NCI-H748 treated with DMSO at 0.1 percent for 48 hours (cell line): Measurements from ENCODE around the gene AOPEP.

Source experiments
- DNase-seq: peaks from one replicate; lab custom pipeline; 2025; lab: John Stamatoyannopoulos, UW

Gene AOPEP

DNA sequence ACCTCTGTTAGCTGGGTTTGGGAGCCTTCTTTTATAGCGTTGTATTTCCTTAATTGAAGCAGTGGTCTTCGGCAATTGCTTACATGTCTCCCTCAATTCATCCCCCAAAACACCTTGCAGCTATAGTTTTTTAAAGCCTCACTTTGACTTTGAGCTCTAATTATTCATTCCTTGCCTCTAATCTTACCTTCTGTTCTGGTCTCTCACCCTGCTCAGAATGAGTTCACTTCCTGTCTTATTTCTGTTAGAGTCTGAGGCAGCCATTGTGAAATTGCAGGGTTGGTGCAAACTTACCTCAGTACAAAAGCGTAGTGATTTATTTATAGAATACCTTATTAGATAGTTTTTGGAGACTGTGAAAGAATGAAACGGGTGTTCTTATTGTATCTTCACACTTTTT lies 35.0 kb downstream of the AOPEP start:
- no peak for DNase-seq

DNA sequence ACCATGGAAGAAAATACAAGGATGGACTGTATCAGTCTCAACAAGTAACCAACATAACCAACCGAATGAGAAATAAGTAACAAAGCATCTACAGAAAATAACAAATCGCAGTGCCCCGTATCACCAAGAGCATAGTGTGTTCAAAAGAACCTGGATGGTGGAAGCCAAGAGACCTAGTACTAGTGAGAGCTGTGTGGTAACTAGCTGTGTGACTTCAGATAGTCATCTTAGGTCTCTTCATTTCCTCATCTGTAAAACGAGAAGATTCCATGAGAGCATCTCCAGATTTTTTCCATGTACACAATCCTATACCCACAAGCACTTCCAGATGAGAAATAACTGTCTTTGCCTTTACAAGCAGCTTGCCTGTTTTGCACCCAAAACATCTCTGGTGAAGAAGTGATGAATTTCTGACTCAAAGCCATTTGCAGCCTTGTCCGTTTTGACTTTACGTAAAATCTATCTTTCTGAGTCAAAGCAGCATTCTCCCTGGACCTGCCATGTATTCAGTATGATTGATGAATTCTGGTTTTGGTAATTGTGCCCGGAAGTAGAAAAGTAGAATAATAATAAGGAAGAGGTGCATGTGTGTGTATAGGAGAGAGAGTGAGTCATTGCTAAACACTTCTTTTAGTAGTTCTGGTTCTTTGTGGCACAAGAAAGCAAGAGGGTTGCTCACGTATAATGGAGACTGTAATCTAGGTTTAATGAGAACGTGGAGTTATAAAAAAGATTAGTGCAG lies 41.0 kb downstream of the AOPEP start:
- DNase-seq: no peak

GRCh38 chr9:94768766-94769165 lies 42.3 kb downstream of the AOPEP start:
- DNase-seq: no peak

GRCh38 chr9:94770334-94770733 lies 43.8 kb downstream of the AOPEP start:
- no peak for DNase-seq

DNA sequence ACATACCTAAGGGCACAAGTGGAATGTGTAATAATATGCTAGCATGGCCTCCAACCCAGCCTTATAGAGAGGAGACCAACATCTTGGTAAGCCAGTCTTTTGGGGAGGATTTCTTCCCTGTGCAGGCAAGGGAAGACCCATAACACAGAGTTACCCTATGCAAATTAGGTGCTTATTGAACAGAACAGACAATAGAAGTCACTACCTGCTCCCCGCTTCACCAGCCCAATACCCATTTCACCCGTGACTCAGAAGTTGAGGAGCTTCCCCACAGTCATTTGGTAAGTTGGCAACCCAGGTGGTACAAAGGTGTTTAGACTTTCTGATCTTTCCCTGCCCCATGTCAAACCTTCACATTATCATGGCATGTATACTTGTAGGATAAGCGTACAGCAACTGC lies 44.6 kb downstream of the AOPEP start:
- DNase-seq: no peak

DNA sequence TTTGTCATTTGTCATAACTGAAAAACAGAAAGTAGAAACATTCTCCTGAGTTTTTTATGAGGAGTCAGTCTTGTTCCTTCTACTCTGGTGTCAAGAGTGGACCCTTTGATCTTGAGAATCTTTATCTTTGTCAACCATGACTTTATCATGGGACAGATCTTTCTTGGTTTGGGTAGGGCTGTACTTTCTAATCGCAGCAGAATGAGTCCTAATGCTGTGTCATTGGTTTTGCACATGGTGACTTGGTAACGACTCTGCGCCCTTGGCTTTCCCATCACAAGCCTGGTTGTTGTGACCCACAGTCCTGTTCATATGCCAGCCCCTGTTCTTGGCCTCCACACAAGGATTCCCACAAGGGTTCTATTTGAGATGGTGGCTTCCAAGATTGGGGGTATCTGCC lies 45.6 kb downstream of the AOPEP start:
- no peak for DNase-seq

DNA sequence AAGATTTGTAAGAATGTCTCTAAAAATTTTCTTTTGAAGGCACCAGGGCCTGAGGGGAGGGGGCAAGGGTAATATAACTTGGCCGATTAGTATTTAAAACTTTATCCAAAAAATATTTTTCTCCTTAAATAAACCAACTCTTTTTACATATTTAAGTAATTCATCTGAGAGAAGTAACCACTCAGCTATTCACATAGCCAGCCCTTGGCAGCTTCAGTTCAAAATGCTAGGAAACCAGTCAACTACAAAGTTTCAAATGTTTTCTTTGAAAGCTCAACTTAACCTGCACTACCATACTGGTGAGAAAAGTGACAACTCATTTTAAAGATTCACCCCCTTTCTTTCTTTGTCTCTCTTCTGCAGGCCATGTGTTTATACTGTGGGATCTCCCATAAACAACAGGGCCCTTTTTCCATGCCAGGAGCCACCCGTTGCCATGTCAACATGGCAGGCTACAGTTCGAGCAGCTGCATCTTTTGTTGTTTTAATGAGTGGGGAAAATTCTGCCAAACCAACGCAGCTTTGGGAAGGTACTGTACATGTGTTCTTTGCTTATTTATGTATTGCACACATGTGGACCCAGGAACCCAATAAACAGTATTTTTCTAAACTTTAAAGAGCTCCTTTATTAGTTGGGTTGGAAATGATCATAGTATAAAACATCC lies 46.3 kb downstream of the AOPEP start:
- peak; percentile 92 for DNase-seq

DNA sequence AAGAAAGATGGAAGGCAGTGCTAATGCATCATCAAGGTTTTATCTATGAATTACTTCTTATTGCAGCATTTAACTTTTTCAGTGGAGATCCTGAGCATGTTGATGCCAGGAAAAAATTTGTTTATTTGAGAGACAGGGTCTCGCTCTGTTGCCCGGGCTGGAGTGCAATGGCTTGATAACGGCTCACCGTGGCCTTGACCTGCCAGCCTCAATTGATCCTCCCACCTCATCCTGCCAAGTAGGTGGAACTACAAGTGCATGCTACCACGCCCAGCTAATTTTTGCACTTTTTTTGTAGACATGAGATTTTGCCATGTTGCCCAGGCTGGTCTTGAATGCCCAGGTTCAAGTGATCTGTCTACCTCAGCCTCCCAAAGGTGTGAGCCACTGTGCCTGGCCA lies 47.2 kb downstream of the AOPEP start:
- DNase-seq: no peak

- peak; percentile 15 for DNase-seq
These were observed 51.5 kb downstream of the AOPEP start for GRCh38 chr9:94778013-94778412.

- DNase-seq: no peak
These were observed 52.5 kb downstream of the AOPEP start for GRCh38 chr9:94779031-94779430.

DNA sequence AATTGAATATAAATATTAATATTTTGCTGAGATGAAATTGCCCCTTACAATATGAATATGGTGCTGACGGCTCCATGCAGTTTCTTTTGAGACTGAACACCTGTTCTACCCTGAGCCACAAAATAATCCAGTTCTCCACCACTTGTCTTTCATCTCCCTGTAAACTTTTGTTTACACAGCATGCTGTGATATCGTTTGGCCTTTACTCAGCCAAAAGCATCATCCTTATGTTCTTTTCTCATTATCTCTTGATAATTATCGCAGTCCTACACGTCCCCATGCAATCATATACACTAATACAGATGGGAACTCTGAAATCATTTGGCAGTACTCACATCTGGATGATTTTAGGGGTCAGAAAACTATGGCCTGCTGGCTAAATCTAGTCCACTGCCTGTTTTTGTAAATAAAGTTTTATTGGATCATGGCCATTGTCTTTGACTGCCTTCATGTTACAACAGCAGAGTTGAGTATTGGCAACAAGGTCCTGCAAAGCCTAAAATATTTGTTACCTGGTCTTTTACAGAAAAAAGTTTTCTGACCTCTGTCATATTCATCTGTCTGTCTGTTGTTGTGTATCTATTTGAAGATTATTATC lies 53.3 kb downstream of the AOPEP start:
- DNase-seq: peak; percentile 58

- DNase-seq: no peak
These were observed 54.0 kb downstream of the AOPEP start for GRCh38 chr9:94780516-94780950.

DNA sequence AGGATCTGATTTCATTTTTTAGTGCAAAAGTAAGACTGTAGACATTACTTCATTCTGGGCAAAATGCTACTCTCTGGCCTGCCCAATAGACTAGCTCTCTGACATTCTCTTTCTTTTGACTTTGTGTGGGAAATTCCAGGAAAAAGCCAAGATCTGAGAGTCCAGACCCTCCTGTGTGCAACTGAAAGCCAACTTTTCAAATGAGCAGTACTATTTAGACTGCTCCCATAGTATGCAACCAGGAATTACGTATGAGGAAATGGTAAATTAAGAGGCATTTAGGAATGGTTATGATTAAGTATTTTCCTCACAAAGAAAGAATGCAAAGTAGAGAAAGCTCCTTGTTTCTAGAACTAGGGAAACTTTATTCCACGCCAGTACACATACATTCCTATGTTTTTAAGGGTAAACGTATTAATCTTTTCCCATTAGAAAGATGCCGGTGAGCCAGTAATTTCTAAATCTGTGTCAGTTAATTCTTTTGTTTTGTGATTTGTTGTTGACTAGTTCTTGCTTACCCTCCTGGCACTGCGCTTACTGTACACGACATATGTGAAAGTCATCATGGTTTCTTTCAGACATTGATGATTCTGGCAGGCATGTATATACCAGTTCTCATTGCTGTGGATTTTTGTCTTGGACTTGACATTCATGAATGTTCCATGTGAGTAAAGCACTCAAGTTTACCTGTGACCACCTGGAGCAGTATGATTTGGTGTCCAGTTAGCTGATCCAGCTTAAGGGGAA lies 56.0 kb downstream of the AOPEP start:
- no peak for DNase-seq

DNA sequence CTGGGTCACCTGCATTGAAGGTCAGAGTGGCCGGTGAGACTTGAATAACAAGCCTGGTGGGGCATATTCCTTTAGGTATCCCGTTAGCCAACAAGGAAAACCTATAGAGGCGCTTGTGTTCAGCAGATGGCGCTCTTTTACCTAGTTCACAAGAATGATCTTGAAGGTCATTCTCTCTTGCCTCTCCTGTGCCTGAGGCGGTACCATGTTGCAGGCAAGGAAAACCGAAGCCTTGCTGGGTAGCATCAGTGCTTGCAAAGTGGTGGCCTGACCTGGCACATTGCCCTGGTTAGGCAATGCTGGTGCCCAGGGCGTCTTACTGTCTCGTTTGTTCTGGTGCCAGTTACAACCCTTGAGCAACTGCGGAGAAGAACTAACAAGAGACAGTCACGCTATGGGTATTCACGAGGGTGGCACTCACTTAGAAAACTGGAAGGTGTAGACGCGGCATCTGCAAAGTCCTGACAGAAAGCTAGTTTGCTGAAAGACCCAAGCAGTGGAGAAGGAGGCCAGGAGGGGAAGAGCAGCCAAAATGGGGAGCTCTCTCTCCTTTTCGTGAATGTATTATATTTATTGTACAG lies 56.7 kb downstream of the AOPEP start:
- peak; percentile 87 for DNase-seq

- no peak for DNase-seq
These were observed 57.4 kb downstream of the AOPEP start for GRCh38 chr9:94783928-94784327.

DNA sequence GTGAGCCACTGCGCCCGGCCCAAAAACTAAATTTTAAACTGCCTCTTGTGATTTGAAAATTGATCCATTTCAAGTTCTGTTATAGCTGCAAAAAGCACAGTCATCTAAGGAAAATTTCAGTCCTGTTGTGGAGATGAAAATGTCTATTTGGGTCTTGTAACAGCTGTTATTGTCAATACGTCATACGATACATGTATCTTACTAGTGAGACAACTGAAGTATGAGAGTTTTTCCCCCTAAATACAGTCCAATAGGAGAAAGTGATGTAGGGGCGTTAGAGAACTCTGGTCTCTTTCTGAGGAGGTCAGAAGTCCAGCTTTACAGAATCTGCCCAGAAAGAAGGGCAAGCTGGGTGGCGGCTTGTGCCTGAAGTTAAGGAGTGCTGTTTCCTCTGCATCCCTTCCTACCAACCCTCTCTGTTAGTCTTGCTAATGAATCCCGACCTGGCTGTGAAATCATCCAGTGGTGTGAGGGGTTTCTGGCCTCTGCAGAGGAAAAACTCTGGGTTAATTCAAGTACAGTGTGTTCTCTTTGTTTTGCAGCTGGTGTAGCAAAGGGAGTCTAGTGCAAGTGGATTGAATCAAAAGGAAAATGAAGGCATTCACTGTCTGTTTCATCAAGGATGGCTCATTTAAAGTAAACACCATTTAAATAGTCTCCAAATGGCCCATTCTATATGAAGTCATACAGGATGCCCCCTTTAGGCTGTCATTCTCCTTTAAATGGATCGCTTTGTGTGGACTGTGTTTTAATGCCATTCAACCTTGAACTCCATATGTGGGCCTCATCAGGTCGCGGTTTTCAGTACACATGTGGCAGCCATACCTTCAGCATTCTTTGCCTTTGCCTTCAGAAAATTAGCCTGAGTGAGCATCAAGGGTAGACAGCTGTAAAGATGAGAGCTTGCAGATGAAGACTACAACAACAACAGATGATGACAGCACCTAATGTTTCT lies 59.0 kb downstream of the AOPEP start:
- peak; percentile 53 for DNase-seq

DNA sequence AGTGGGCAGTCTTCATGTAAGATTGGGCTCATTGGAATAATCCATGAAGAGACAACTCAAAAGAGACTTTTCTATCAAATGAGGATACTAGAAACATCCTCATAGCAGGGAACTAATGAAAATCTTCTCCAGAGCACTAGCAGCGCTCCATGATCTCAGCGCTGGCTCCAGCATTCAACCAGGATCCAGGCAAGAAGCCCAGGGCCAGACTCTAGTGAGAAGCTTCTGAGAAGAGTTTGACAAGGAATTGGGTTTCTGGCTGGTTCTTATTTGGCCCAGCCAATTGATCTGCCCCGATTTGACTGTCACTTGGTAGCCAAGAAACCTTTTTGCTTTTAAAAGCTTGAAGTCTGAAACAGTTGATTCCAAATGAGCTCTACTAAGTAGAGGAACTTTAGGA lies 60.1 kb downstream of the AOPEP start:
- DNase-seq: no peak

GRCh38 chr9:94787266-94787665 lies 60.8 kb downstream of the AOPEP start:
- DNase-seq: no peak

DNA sequence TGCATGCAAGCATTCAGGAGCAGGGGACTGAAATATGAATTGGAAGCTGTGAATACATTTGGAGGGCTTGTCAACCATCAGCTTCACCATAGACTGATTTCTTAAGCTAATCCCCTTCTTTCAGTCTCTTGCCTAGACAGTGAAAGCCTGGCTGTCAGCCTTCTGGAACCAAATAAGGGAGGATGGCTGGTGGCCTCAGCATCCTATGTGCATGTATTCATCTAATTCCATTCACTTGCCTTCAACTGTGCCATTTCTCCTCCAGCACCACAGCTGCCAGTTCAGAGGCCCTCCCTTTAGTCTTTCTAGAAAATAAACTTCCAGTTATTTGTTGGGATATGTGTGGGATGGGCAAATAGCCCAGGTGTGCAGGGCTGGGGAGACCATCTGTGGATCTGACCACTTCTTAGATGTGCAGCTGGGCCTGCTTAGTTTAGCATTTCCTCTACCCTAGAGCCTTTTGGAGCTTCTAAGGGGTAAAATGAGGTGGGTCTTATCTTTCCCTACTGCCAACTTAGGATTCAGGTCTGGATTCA lies 62.1 kb downstream of the AOPEP start:
- DNase-seq: no peak

- no peak for DNase-seq
These were observed 64.9 kb downstream of the AOPEP start for GRCh38 chr9:94791435-94791834.

- no peak for DNase-seq
These were observed 66.0 kb downstream of the AOPEP start for GRCh38 chr9:94792511-94792910.
